Uterus (tissue), 2 donors: ENCODE measurements around the gene RLN3.

Experiments
- POLR2A ChIP-seq, 2 donors: fragments of 450-650 bp; IDR thresholded peaks; one replicate each; pipeline ENCODE4 v1.6.1; 2016; ENCODE audit warnings: antibody characterized with exemption in 2 of 2, mild to moderate bottlenecking in 1 of 2, moderate library complexity in 1 of 2
- TF ChIP-seq, protein P1 (sequence below), 4 experiments: fragments of 200-600 bp in 2 of 4; fragments of 450-650 bp in 2 of 4; sonication (generic) in 2 of 4; IDR thresholded peaks; one replicate each; pipeline ENCODE4 v1.5.1; 2016 to 2019; ENCODE audit warnings: antibody characterized with exemption in 4 of 4, mild to moderate bottlenecking in 2 of 4, moderate library complexity in 1 of 4

DNA sequence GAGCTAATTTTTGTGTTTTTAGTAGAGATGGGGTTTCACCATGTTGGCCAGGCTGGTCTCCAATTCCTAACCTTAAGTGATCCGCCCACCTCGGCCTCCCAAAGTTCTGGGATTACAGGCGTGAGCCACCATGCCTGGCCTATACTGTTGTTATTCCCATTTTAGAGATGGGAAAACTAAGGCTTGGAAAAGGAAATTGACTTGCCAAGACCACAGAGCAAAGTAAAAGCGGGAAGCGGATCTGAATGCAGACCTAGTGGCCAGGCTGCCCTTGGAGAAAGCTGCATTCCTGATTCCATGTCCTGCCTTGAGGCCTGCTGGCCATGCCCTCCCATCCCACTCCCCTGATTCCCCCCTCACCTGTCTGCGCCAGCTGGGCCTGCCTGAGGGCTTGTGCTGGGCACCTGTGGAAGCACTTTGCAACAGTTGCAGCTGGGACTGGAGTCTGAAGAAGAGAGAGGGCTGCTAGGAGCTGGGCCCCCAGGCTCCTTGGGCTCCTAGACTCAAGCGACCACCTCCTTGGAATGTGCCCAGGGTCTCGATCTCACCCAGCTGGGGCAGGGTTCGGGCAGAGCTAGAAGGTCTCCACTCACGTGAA, 28.2 kb downstream of the RLN3 start:
- TF ChIP-seq, protein P1, sequence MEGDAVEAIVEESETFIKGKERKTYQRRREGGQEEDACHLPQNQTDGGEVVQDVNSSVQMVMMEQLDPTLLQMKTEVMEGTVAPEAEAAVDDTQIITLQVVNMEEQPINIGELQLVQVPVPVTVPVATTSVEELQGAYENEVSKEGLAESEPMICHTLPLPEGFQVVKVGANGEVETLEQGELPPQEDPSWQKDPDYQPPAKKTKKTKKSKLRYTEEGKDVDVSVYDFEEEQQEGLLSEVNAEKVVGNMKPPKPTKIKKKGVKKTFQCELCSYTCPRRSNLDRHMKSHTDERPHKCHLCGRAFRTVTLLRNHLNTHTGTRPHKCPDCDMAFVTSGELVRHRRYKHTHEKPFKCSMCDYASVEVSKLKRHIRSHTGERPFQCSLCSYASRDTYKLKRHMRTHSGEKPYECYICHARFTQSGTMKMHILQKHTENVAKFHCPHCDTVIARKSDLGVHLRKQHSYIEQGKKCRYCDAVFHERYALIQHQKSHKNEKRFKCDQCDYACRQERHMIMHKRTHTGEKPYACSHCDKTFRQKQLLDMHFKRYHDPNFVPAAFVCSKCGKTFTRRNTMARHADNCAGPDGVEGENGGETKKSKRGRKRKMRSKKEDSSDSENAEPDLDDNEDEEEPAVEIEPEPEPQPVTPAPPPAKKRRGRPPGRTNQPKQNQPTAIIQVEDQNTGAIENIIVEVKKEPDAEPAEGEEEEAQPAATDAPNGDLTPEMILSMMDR (IDR thresholded peaks at IDR 0.05) = no peak
- TF ChIP-seq POLR2A (IDR thresholded peaks at IDR 0.05) = no peak
